Vagina (tissue), 2 donors: ENCODE measurements around the gene PAEP.

ENCODE experiments used
- CTCF ChIP-seq, 3 experiments: fragments of 450-650 bp in 2 of 3; fragments of 200-600 bp in 1 of 3; sonication (generic) in 1 of 3; IDR thresholded peaks; one replicate each; pipeline ENCODE4 v1.5.1; 2017 to 2019; ENCODE audit warnings: antibody characterized with exemption in 3 of 3, mild to moderate bottlenecking in 2 of 3, moderate library complexity in 2 of 3
- POLR2A ChIP-seq, 2 donors: fragments of 450-650 bp; IDR thresholded peaks; one replicate each; pipeline ENCODE4 v1.6.1; 2017; ENCODE audit warnings: antibody characterized with exemption in 2 of 2, mild to moderate bottlenecking in 2 of 2, moderate library complexity in 2 of 2
- POLR2AphosphoS5 ChIP-seq, 2 donors: sonication (generic); formaldehyde crosslinking; IDR thresholded peaks; one replicate each; pipeline ENCODE4 v1.9.0; 2017; ENCODE audit warnings: antibody characterized with exemption in 2 of 2, mild to moderate bottlenecking in 2 of 2, low read depth in 1 of 2; ENCODE audit not compliant: insufficient read depth in 1 of 2

GRCh38 chr9:135610290-135611141 is 49.0 kb downstream of the PAEP start:
- TF ChIP-seq CTCF (IDR thresholded peaks at IDR 0.05) = no peak
- no peak for TF ChIP-seq POLR2AphosphoS5 (IDR thresholded peaks at IDR 0.05; ENCODE audit: insufficient read depth in 1 of 2, low read depth in 1 of 2)
- no peak for TF ChIP-seq POLR2A (IDR thresholded peaks at IDR 0.05)
